DMS114 treated with DMSO at 0.1 percent for 48 hours (cell line): ENCODE results near the gene PHF21B.
A peak's percentile ranks its signal among the peaks of the same experiment; 100 is the strongest.

ENCODE experiments used
- DNase-seq: peaks from one replicate; lab custom pipeline; 2025; ENCODE audit not compliant: unreplicated experiment; lab: John Stamatoyannopoulos, UW

PHF21B gene

GRCh38 chr22:44990810-44991209, 19.0 kb downstream of the PHF21B start:
- DNase-seq, result no peak

GRCh38 chr22:44990328-44990727, 19.5 kb downstream of the PHF21B start:
- no peak for DNase-seq

GRCh38 chr22:44988671-44989070, 21.1 kb downstream of the PHF21B start:
- no peak for DNase-seq

- DNase-seq, result no peak
These were observed 22.9 kb downstream of the PHF21B start for GRCh38 chr22:44986926-44987325.

- DNase-seq, result no peak
These were observed 23.8 kb downstream of the PHF21B start for GRCh38 chr22:44985906-44986527.

GRCh38 chr22:44983878-44984482, 25.8 kb downstream of the PHF21B start:
- DNase-seq, result no peak

GRCh38 chr22:44982445-44982844, 27.4 kb downstream of the PHF21B start:
- no peak for DNase-seq

- no peak for DNase-seq
These were observed 27.9 kb downstream of the PHF21B start for GRCh38 chr22:44981857-44982256.

- no peak for DNase-seq
These were observed 30.7 kb downstream of the PHF21B start for GRCh38 chr22:44979154-44979553.

GRCh38 chr22:44975427-44976262, 34.2 kb downstream of the PHF21B start:
- peak; percentile 14 for DNase-seq

- no peak for DNase-seq
These were observed 35.4 kb downstream of the PHF21B start for GRCh38 chr22:44974454-44974853.

- no peak for DNase-seq
These were observed 36.0 kb downstream of the PHF21B start for GRCh38 chr22:44973829-44974228.

GRCh38 chr22:44972363-44973083, 37.3 kb downstream of the PHF21B start:
- no peak for DNase-seq

GRCh38 chr22:44971651-44972362, 38.0 kb downstream of the PHF21B start:
- DNase-seq, result no peak

- DNase-seq, result no peak
These were observed 39.5 kb downstream of the PHF21B start for GRCh38 chr22:44970291-44970690.

- no peak for DNase-seq
These were observed 40.0 kb downstream of the PHF21B start for GRCh38 chr22:44969817-44970216.

- DNase-seq, result peak; percentile 13
These were observed 41.1 kb downstream of the PHF21B start for GRCh38 chr22:44968736-44969135.

GRCh38 chr22:44965171-44965570, 44.6 kb downstream of the PHF21B start:
- no peak for DNase-seq

GRCh38 chr22:44964722-44965078, 45.1 kb downstream of the PHF21B start:
- no peak for DNase-seq

- DNase-seq, result no peak
These were observed 45.7 kb downstream of the PHF21B start for GRCh38 chr22:44963832-44964721.
